HCT116 (cell line): ENCODE results near the gene RIT2. TPM values are rescaled to one million over a fixed set of nuclear protein-coding genes. Genes with fewer than 3 reads are reported as not detected.

Experiments
- ATAC-seq: fragments of 200-7000 bp; cut with Tn5 transposase; 2 replicates; pipeline ENCODE4 v1.9.1; 2020; ENCODE audit warnings: mild to moderate bottlenecking, moderate library complexity
- BruUV-seq: library from RNA; stranded (reverse); fragments of 400-500 nt; replicated peaks from 2 replicates; lab custom pipeline; 2021; lab: Mats Ljungman, UMichigan
- CTCF ChIA-PET: fragments of 300-600 bp; sonication (Branson Sonifier 250); formaldehyde crosslinking; loops from one replicate; lab custom pipeline; 2021; ENCODE audit warnings: antibody characterized with exemption; lab: Charles Lee
- POLR2A ChIA-PET: fragments of 300-600, 350-600 bp; sonication (Branson Sonifier 250); formaldehyde crosslinking; loops from one replicate; lab custom pipeline; 2021; ENCODE audit warnings: antibody characterized with exemption; lab: Charles Lee
- RAD21 ChIA-PET, 2 experiments: fragments of 300-600 bp; sonication (Branson Sonifier 250); formaldehyde crosslinking; loops; one replicate each; lab custom pipeline; 2023; ENCODE audit warnings: low total read pairs in 2 of 2; ENCODE audit not compliant: uncharacterized antibody in 2 of 2, unreplicated experiment in 2 of 2, low non-redundant PET in 1 of 2; lab: Charles Lee
- DNase-seq: peaks from one replicate; pipeline ENCODE4 v3.0.0-alpha.2; 2010; ENCODE audit warnings: low read depth, low spot score
- H2AFZ ChIP-seq: fragments of 200-600 bp; shearing (Covaris generic), sonication (generic); 2 replicates; pipeline ENCODE4 v1.6.1; 2017; ENCODE audit warnings: low read depth, mixed run types, mixed read lengths, antibody characterized with exemption, low read length; ENCODE audit not compliant: poor library complexity, severe bottlenecking
- H3K27ac ChIP-seq: 2 replicates; pipeline ENCODE4 v1.5.1; 2012; ENCODE audit warnings: low read depth, low read length
- H3K27me3 ChIP-seq: fragments of 200-600 bp; sonication (generic); 2 replicates; pipeline ENCODE4 v1.6.1; 2016; ENCODE audit warnings: mixed run types, low read length, mixed read lengths; ENCODE audit not compliant: insufficient read depth
- H3K36me3 ChIP-seq, 2 experiments: fragments of 200-500 bp in 1 of 2; fragments of 200-600 bp in 1 of 2; sonication (Bioruptor generic) in 1 of 2; sonication (generic) in 1 of 2; 2 replicates each; pipeline versions ENCODE4 v1.5.1 to v1.6.1; 2014 to 2016; ENCODE audit warnings: low read length in 2 of 2, inconsistent platforms in 1 of 2, mixed read lengths in 1 of 2, mixed run types in 1 of 2; ENCODE audit not compliant: insufficient read depth in 2 of 2, control insufficient read depth in 1 of 2
- H3K4me1 ChIP-seq, 2 experiments: fragments of 200-600 bp in 1 of 2; sonication (generic) in 1 of 2; 2 replicates each; pipeline versions ENCODE4 v1.5.1 to v1.6.1; 2012 to 2017; ENCODE audit warnings: low read length in 2 of 2, inconsistent platforms in 1 of 2, mild to moderate bottlenecking in 1 of 2, mixed read lengths in 1 of 2, mixed run types in 1 of 2, moderate library complexity in 1 of 2; ENCODE audit not compliant: insufficient read depth in 2 of 2, control insufficient read depth in 1 of 2
- H3K4me2 ChIP-seq: fragments of 200-600 bp; sonication (generic); 2 replicates; pipeline ENCODE4 v1.6.1; 2017; ENCODE audit warnings: mixed run types, low read length, mixed read lengths
- H3K4me3 ChIP-seq, 2 experiments: fragments of 200-600 bp in 1 of 2; sonication (generic) in 1 of 2; replicated peaks in 1 of 2; 2 replicates each; pipeline ENCODE4 v1.5.1; 2011 to 2016; ENCODE audit warnings: low read length in 2 of 2, control low read depth in 1 of 2, low read depth in 1 of 2, mild to moderate bottlenecking in 1 of 2, mixed read lengths in 1 of 2, mixed run types in 1 of 2
- H3K79me2 ChIP-seq: fragments of 200-600 bp; sonication (generic); 2 replicates; pipeline ENCODE4 v1.6.1; 2017; ENCODE audit warnings: mild to moderate bottlenecking, mixed run types, low read length, moderate library complexity, mixed read lengths; ENCODE audit not compliant: insufficient read depth
- H3K9ac ChIP-seq: fragments of 200-600 bp; sonication (generic); 2 replicates; pipeline ENCODE4 v1.6.1; 2016; ENCODE audit warnings: low read length, mixed read lengths
- H3K9me2 ChIP-seq: fragments of 200-600 bp; sonication (generic), shearing (Covaris generic); 2 replicates; pipeline ENCODE4 v1.6.1; 2017; ENCODE audit warnings: mixed run types, mild to moderate bottlenecking, moderate library complexity; ENCODE audit not compliant: insufficient read depth
- H3K9me3 ChIP-seq, 2 experiments: fragments of 200-500 bp in 1 of 2; fragments of 200-600 bp in 1 of 2; sonication (Bioruptor generic) in 1 of 2; sonication (generic) in 1 of 2; 2 replicates each; pipeline ENCODE4 v1.6.1; 2014 to 2017; ENCODE audit warnings: low read length in 2 of 2, mixed read lengths in 2 of 2, inconsistent platforms in 1 of 2, low read depth in 1 of 2, mild to moderate bottlenecking in 1 of 2, mixed run types in 1 of 2, moderate library complexity in 1 of 2; ENCODE audit not compliant: control insufficient read depth in 1 of 2, insufficient read depth in 1 of 2
- H4K20me1 ChIP-seq: fragments of 200-600 bp; sonication (generic), shearing (Covaris generic); 2 replicates; pipeline ENCODE4 v1.6.1; 2017; ENCODE audit warnings: mixed run types, mild to moderate bottlenecking, moderate library complexity; ENCODE audit not compliant: insufficient read depth
- CBX3 ChIP-seq: IDR thresholded peaks from 2 replicates; pipeline ENCODE4 v1.6.1; 2012; ENCODE audit warnings: low read depth
- ELF1 ChIP-seq: IDR thresholded peaks from 2 replicates; pipeline ENCODE4 v1.6.1; 2012; ENCODE audit warnings: low read depth, borderline replicate concordance
- EZH2 ChIP-seq: fragments of 200-600 bp; sonication (generic); IDR thresholded peaks from 2 replicates; pipeline ENCODE4 v1.6.1; 2017; ENCODE audit warnings: antibody characterized with exemption, mixed run types
- FOSL1 ChIP-seq: IDR thresholded peaks from 2 replicates; pipeline ENCODE4 v1.6.1; 2012; ENCODE audit warnings: low read depth
- JUND ChIP-seq: IDR thresholded peaks from 2 replicates; pipeline ENCODE4 v1.6.1; 2012
- RAD21 ChIP-seq: IDR thresholded peaks from 2 replicates; pipeline ENCODE4 v1.6.1; 2012; ENCODE audit warnings: low read depth, mild to moderate bottlenecking
- TCF7L2 ChIP-seq: IDR thresholded peaks from 2 replicates; pipeline ENCODE4 v1.7.0; 2011; ENCODE audit warnings: borderline replicate concordance, inconsistent platforms; ENCODE audit not compliant: insufficient read depth, insufficient read length; ENCODE audit errors: extremely low read depth
- YY1 ChIP-seq: IDR thresholded peaks from 2 replicates; pipeline ENCODE4 v1.6.1; 2011; ENCODE audit warnings: low read length, low read depth, moderate library complexity, mild to moderate bottlenecking; ENCODE audit not compliant: insufficient replicate concordance; ENCODE audit errors: extremely low read depth
- ZBTB33 ChIP-seq: IDR thresholded peaks from 2 replicates; pipeline ENCODE4 v1.6.1; 2011; ENCODE audit warnings: mild to moderate bottlenecking, low read length, moderate library complexity; ENCODE audit not compliant: insufficient replicate concordance; ENCODE audit errors: extremely low read depth
- ZFX ChIP-seq: fragments of 450-650 bp; IDR thresholded peaks from 2 replicates; pipeline ENCODE4 v1.6.1; 2017
- intact Hi-C: fragments of 100-400 bp; cut with micrococcal nuclease; formaldehyde crosslinking; loops from 2 replicates; pipeline ENCODE4 v1.10.0; 2022
- total RNA-seq: library from RNA; stranded (reverse); gene quantifications from one replicate; pipeline ENCODE4 v1.2.1, GENCODE V29; 2021; ENCODE audit not compliant: unreplicated experiment

Gene RIT2
- total RNA-seq, 1 experiment from 2014 or later: not detected

- RAD21 ChIA-PET: no interaction called here
- H4K20me1 ChIP-seq: no peaks in the 10 kb centered on the region
- TF ChIP-seq ZFX (no peak), ZBTB33 (no peak)
- TF ChIP-seq, all 23 proteins: peak for 0
- ATAC-seq (no peak), DNase-seq (no peak)
- no peak overlapping the region for H3K27ac ChIP-seq
- no peaks in the 10 kb centered on the region for H3K27me3 ChIP-seq
- no peak overlapping the region for H3K9ac ChIP-seq
- H3K4me1 ChIP-seq: no peaks in the 10 kb centered on the region
- no peak overlapping the region for H3K4me2 ChIP-seq
- no peaks in the 10 kb centered on the region for H3K9me2 ChIP-seq
- no peak overlapping the region for H2AFZ ChIP-seq
- ChIA-PET POLR2A (no interaction called here), CTCF (no interaction called here)
- H3K9me3 ChIP-seq: peaks cover 7 to 15% of the 10 kb centered on the region in 2 experiments; a peak in 3 of 4 replicates
- H3K79me2 ChIP-seq: no peaks in the 10 kb centered on the region
- intact Hi-C loops: no loop called here
- no peaks in the 10 kb centered on the region for H3K36me3 ChIP-seq
- H3K4me3 ChIP-seq: no peak overlapping the region
- no TSS peak for BruUV-seq
Observed at GRCh38 chr18:42929857-42930256, 185.6 kb downstream of the RIT2 start.

GRCh38 chr18:42929181-42929580 lies 186.3 kb downstream of the RIT2 start:
- H3K27ac ChIP-seq: no peak overlapping the region
- TF ChIP-seq ZBTB33 (no peak), FOSL1 (no peak), RAD21 (no peak), TCF7L2 (no peak), CBX3 (no peak), YY1 (no peak), ELF1 (no peak), JUND (no peak), EZH2 (no peak)
- H3K79me2 ChIP-seq: no peaks in the 10 kb centered on the region
- no peak overlapping the region for H3K4me2 ChIP-seq
- no peaks in the 10 kb centered on the region for H3K36me3 ChIP-seq
- no peaks in the 10 kb centered on the region for H3K9me2 ChIP-seq
- CTCF ChIA-PET: no interaction called here
- ATAC-seq (no peak), DNase-seq (no peak)
- H3K9me3 ChIP-seq: peaks cover 9 to 18% of the 10 kb centered on the region in 2 experiments; a peak in 3 of 4 replicates
- no peaks in the 10 kb centered on the region for H3K27me3 ChIP-seq
- H3K4me1 ChIP-seq: no peaks in the 10 kb centered on the region
- H3K9ac ChIP-seq: no peak overlapping the region
- no peak overlapping the region for H2AFZ ChIP-seq
- BruUV-seq: no TSS peak
- no peaks in the 10 kb centered on the region for H4K20me1 ChIP-seq
- no peak overlapping the region for H3K4me3 ChIP-seq
- POLR2A ChIA-PET: no interaction called here
- intact Hi-C loops: no loop called here
- RAD21 ChIA-PET: no interaction called here
